NCI-H226 (cell line): ENCODE data around the gene AFAP1L2.

ENCODE experiments used
- DNase-seq: peaks from one replicate; pipeline ENCODE4 v3.0.0-alpha.2; 2015

The AFAP1L2 gene

DNA sequence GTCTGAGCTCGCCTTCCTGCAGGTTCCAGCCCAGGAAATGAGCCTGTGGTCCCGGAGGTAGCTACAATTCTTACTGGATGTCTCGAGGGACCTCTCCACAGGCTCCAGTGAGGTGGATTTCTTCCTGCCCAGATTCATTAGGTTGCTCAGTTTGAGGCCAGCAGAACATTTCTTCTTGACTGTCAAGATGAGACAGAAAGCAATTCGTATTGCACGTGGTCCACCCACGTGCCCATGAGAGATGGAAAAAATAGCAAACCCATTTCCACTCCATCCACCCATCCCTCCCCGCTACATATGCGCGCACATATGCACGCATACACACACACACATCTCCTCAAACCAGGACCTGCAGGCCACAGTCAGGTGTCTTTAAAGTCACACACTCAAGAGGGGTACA lies 96.6 kb downstream of the AFAP1L2 start:
- no peak for DNase-seq

DNA sequence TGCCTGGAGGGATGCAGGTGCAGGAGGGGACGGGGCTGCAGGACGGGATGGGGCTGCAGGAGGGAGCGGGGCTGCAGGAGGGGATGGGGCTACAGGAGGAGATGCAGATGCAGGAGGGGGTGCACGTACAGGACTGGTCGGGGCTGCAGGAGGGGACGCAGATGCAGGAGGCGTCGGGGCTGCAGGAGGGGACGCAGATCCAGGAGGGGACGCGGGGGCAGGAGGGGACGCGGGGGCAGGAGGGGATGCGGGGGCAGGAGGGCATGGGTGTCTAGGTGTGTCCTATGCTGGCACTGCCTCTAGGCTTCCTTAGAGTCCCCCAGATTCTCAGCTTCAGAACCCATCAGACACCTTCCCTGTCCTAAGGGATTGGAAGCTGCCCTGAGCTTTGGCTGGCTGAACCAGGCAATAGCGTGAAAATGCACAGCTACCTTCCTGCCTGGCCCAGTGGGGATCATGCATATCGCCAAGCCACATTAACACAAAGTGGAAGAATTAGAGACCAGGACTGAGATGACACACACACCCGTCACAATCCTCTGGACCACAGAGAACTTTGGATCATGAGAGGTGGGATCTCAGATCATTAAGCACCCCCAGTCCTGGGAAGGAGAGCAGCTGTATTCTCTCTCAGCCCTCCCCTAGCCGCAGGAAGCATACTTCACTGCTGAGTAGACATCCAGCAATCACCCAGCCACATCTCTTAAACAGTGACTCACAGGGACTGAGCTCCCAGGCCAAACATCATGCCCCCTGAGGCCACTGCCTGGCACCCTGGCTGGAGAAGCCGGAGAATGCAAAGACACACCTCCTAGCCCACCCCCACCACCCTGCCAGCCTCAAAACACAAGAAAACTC lies 98.0 kb downstream of the AFAP1L2 start:
- DNase-seq, result peak; percentile 76

DNA sequence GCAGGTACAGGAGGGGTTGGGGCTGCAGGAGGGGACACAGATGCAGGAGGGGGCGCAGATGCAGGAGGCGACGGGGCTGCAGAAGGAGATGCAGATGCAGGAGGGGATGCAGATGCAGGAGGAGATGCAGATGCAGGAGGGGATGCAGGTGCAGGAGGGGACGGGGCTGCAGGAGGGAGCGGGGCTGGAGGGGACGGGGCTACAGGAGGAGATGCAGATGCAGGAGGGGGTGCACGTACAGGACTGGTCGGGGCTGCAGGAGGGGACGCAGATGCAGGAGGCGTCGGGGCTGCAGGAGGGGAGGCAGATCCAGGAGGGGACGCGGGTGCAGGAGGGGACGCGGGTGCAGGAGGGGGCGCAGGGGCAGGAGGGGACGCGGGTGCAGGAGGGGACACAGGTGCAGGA lies 98.8 kb downstream of the AFAP1L2 start:
- no peak for DNase-seq

DNA sequence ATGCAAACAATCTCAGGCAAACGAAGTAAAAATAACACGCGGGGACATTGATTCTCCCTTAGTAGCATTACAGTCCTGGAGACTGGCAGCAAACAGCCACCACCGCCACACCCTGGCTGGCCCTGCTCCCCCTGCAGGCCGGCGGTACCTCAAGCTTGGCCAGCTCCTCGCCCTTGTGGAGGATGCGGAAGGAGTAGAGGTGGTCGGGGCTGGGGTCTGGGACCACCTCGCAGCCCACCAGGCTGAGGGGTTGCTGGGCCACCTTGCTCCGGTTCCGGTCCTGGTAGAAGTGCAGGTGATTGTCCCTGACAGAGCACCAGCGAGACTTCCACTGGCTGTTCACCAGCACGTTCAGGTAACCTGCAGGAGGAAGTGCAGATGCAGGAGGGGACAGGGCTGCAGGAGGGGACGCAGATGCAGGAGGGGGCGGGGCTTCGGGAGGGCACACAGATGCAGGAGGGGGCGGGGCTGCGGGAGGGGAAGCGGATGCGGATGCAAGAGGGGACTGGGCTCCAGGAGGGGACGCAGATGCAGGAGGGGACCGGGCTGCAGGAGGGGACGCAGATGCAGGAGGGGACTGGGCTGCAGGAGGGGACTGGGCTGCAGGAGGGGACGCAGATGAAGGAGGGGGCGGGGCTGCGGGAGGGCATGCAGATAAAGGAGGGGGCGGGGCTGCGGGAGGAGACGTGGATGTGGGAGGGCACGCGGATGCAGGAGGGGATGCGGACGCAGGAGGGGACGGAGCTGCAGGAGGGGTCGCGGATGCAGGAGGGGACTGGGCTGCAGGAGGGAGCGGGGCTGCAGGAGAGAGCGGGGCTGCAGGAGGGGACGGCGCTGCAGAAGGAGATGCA lies 99.5 kb downstream of the AFAP1L2 start:
- no peak for DNase-seq

DNA sequence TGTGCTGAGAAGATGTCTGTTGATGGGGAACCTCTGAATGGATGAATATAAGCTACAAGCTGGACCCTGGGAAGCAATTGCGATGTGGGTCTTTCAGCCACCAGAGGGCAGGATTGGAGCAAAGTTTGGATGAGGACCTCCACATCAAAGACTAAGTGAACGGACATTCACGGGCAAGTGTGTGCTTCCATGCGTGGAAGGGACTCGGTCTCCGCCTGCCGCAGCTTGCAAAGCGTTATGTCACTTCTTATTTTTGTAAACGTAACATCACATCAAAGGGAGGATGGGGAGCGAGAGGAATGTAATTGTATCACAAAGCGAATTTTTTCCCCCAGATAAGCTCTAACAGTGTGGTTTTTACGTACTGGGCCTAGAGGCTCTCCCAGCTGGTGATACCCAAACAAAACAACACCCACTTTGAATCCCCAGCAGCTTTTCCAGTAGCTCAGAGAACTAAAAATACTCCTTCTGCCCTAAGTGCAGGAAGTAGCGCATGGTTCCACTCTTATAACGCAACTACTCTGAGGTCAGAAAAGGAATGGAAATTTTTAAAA lies 100.2 kb downstream of the AFAP1L2 start:
- peak; percentile 63 for DNase-seq

DNA sequence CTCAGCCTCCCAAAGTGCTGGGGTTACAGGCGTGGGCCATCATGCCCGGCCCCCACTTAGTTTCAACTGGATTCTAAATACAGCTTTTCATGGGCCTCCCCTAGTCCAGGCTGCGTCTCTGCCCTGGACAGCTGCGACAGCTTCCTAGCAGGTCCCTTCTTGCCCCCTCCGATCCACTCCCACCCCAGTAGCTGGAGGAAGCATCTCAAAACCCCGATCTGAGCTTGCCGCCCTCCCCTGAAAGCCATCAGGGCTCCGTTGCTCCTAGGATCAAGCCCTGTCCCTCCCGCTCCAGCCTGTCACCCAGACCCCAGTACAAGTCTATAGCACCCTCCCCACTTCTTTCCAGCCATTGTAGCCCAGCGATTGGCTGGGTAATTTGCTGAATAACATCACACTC lies 100.7 kb downstream of the AFAP1L2 start:
- no peak for DNase-seq

DNA sequence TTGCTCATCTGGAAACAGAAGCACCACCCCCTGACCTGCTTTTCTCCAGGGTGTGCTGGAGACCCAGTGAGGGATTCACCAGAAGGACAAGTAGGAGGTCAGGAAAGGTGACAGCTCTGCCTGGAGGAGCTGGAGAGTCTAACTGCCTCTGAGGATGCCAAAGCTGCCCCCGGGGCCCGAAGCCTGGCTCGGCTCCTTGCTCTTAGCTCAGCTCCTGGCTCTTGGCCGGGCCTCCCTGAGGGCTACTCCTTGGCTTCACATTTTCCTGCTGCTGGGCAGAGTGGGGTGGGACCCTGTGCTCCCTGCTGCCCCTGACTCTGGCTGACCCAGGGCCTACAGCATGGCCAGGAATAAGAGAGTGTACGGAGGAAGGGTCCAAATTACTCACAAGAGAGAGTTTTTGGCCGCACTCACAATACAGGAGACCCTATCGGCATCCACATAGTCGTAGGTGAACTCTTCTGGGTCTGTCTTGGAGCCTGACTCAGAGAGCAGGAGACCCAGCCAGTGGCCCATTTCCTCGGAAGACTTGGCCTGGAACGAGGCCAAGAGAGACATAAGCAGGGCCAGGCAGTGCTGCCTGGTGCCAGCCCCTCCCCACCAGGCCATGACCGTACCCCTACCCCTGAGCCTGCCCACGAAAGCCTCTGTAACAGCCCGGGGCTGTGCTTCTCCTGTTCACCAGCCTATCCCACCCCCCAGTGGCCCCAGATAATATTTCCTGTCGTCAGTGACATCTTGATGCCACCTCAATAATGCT lies 102.2 kb downstream of the AFAP1L2 start:
- no peak for DNase-seq

DNA sequence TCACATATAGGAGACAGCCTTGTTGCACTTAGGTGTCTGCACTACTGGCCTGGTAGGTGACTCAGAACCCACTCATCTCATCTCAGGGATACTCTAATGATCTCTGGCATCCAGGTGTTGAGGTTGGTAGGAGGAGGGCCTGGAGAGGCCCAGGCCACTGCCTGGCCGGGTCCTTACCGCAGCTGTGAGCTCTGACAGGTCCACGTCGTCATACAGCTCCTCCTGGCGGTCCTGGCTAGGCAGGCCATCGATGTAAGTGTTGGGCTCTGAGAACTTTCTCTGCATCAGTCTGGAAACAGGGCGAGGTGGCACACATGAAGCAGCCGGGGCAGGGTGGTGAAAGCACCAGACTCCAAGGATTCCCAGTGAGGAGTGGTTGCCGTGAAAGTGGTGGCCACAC lies 103.1 kb downstream of the AFAP1L2 start:
- DNase-seq, result no peak

DNA sequence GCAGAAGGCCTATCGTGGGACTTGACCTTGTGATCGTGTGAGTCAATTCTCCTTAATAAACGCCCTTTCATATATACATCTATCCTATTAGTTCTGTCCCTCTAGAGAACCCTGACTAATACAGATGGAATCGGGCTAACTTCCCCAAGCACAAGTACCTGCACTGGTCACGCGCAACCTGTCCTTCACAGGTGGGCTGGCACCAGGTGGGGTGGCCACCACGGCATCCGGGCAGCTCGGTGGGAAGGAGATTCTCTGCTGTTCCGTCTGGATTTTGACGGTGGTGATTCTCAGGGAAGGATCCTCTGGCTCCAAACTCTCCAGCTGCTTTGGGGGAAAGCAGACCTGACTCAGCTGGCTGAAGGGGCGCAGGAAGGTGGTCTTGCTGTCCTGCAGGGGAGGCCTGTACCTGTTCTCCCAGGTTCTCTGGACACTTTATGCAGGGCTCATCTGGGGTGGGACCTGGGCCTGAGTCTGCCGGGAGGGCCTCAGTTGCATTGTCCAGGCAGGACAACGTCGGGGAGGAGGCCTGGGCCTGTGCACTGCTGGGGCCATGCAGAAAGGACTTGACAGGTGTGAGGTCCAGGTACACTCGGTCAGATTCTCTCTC lies 104.2 kb downstream of the AFAP1L2 start:
- DNase-seq, result no peak

DNA sequence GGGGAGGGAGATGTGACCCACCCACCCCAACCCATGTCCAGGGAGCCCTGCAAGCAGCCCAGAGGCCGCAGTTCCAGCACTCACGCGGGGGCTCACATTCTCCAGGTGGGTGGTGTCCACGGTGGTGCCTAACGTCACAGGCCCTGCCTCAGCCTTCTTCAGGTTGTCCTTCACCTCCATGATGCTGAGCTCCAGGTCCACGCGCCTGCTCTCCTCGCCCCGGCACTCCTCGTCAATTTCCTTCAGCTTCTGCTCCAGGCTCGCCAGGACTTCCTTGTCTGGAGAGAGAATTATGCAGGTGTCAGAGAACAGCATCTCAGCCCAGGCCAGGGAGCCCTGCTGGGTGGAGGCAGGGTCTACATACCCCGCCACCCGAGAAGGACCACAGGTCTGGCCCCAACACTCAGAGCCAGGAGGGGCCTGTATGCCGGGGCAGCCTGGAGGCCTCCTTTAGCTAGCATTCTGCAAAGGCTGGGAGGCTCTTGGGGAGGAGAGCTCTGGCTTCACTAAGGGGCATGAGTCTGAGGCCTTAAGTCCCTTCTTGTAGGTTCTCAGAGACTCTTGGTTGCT lies 107.1 kb downstream of the AFAP1L2 start:
- DNase-seq, result no peak

DNA sequence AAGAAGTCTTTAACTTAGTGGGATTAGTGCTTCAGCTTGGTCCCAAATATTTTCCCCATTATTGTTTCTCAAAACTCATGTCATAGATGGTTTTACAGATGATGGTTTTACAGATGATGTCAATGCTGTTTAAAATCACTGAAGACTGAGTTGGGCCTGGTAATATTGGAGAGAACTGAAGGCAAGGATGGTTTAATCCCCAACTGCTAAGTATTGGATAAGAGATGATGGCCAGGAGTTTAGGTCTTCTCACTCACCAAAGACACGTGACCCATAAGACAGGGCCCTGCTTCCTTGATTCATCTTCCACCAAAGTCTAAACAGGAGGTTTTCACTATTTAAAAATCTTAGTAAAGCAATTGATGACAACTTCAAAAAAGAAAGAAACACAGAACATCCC lies 108.9 kb downstream of the AFAP1L2 start:
- no peak for DNase-seq

DNA sequence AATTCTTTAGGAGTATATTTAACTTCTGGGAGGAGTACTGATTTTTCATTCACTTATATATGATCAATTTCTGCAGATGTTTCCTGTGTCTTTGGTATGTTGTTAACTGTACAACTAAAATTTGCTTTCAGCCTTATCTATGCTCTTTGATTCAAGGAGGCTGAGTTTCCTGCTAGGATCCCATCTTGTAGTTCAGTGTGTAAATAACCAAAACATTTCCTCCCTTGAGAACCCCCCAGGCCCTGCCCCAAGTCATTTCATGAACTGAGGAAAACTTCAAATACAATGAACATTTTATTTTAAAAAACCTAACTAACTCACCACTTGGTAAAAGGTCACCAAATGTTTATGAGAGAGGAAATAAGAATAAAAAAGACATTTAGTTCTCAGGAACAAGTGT lies 109.8 kb downstream of the AFAP1L2 start:
- DNase-seq, result no peak

DNA sequence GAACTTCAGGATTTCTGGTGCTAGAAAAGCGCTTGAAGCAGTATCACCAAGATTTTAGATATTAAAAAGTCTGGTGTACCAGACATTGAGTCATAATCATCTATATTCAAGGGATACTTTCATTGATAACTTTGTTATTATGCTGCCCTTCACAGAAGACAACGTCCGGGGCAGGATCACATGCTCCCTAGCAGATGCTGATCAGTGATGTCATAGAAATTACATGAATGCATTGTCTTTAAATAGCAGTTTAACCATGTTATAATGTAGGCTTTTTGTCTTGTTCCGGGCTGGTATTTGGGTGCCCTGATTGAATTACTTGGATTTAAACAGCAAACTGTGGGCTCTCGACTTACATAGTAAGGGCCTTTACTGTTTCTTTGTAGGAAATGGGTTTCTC lies 111.2 kb downstream of the AFAP1L2 start:
- DNase-seq, result no peak

DNA sequence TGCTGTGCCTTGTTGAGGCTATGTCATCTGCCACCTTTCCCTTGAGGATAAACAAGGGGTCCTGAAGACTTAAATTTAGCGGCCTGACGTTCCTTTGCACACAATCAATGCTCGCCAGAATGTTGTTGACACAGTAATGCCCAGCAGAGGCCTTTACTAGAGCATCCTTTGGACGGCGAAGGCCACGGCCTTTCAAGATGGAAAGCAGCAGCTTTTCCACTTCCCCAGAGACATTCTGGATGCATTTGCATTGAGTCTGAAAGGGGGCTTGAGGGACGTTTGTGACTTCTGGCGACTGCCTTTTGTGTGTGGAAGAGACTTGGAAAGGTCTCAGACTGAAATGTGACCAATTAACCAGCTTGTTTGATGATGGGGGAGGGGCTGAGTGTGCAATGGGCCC lies 112.8 kb downstream of the AFAP1L2 start:
- no peak for DNase-seq

DNA sequence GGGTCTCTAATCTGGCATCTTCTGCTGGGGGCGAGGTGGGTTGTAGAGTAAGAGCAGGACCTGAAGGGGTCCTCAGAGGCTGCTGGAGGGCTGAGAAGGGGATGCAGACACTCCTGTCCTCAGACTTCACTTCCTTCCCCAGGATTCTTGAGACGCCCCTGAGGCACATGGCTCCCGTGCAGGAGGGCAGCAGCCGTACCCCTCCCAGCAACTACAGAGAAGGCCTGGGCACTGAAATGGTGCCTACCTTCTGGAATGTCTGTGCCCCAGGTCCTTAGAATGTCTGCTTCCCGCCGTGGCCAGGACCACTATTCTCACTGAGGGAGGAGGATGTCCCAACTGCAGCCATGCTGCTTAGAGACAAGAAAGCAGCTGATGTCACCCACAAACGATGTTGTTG lies 113.2 kb downstream of the AFAP1L2 start:
- DNase-seq, result no peak

DNA sequence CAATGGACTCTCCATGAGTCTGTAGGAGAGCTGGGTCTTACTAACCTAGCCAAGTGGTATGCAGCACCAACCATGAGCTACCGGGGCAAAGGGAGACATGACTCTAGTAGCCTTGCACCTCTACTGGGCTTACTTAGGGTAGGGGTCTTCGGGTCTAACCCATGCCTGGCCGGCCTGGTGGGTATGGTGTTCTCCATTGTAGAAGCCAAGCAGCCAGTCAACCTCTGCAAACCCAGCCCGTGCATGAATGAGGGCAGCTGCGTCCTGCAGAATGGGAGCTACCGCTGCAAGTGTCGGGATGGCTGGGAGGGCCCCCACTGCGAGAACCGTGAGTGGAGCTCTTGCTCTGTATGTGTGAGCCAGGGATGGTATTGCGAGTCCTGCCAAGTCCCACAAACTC lies 114.3 kb downstream of the AFAP1L2 start:
- no peak for DNase-seq

DNA sequence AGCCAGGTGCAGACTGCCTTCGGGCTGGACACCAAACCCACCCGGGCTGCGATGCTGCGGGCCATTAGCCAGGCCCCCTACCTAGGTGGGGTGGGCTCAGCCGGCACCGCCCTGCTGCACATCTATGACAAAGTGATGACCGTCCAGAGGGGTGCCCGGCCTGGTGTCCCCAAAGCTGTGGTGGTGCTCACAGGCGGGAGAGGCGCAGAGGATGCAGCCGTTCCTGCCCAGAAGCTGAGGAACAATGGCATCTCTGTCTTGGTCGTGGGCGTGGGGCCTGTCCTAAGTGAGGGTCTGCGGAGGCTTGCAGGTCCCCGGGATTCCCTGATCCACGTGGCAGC lies 115.2 kb downstream of the AFAP1L2 start:
- no peak for DNase-seq

DNA sequence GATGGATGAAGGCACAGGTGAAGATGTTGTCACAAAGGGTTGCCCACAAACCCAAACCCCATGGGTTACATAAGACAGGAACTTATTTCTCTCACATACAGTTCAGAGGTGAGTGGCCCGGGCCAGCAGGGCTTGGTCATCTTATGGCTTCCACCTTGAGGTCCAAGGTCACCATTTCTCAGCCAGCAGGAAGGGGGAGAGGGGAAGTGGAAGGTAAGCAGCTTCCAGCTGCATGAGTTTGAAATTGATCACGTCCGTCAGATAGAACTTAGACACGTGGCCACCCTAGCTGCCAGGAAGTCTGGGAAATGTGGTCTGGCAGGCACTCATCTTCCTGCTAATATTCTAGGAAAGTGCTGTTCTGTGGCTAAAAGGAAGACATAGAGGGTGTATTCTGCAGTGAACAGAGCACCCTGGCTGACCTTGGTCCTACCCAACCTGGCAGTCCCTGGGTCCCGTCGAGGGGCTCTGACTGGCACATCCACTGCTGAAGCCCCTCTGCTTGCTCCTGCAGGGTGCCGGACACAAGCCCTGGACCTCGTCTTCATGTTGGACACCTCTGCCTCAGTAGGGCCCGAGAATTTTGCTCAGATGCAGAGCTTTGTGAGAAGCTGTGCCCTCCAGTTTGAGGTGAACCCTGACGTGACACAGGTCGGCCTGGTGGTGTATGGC lies 115.7 kb downstream of the AFAP1L2 start:
- no peak for DNase-seq

DNA sequence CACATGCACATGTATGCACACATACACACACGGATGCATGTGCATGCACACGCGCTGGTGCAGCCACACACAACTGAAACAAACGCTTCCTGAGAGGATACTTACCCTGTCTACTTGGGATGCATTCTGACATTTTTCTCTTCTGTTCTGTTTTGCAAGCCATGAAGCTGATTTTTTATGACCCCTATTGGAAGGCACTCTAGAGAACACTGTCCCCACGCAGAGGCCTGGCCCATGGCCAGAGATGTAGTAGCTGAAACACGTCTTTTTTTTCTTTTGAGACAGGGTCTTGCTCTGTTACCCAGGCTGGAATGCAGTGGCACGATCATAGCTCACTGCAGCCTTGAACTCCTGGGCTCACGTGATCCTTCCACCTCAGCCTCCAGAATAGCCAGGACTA lies 117.4 kb downstream of the AFAP1L2 start:
- no peak for DNase-seq

DNA sequence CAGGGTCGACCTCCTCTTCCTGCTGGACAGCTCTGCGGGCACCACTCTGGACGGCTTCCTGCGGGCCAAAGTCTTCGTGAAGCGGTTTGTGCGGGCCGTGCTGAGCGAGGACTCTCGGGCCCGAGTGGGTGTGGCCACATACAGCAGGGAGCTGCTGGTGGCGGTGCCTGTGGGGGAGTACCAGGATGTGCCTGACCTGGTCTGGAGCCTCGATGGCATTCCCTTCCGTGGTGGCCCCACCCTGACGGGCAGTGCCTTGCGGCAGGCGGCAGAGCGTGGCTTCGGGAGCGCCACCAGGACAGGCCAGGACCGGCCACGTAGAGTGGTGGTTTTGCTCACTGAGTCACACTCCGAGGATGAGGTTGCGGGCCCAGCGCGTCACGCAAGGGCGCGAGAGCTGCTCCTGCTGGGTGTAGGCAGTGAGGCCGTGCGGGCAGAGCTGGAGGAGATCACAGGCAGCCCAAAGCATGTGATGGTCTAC lies 118.3 kb downstream of the AFAP1L2 start:
- no peak for DNase-seq

DNA sequence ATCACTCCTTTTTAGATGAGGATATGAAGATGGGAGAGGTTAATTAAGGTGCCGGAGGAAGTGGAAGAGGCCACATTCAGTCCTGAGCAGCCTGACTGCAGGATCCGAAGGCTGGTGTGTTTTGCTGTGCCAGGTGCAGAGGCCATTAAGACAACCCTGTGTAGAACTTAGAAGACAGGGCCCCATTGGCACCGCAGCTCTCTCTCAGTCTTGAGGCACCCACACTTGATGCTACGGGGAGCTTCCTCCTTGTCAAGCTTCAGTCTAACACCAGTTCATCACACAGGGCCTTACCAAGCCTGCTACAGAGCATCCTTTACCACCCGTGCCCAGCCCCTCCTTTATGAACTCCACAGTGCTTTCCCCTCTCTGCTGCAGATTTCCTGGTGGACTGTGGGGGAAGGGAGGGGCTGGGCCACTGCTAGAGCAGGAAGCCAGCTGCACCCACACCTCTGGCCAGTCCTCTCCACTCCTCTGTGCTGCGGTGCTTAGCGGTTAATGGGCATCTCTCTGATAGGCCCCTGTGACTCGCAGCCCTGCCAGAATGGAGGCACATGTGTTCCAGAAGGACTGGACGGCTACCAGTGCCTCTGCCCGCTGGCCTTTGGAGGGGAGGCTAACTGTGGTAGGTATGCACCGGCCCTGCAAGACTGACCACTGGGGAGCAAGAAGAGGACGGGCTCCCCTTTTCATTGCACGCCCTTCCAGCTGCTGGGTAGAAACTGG lies 119.8 kb downstream of the AFAP1L2 start:
- DNase-seq, result no peak
